EL (cell line): Measurements from ENCODE around the gene BLVRB.
"Not testable (repeated sequence)": the region's sequence is repeated elsewhere in the genome, so short reads cannot be mapped to it uniquely, and the experiment has no call there.

Experiments
- DNase-seq: peaks from one replicate; pipeline ENCODE4 v3.0.0-alpha.2; 2016

BLVRB gene

GRCh38 chr19:40420766-40421765, 44.5 kb downstream of the BLVRB start:
- peak; percentile 95 for DNase-seq

- DNase-seq = no peak
Observed at GRCh38 chr19:40420451-40420765, 45.1 kb downstream of the BLVRB start.

DNA sequence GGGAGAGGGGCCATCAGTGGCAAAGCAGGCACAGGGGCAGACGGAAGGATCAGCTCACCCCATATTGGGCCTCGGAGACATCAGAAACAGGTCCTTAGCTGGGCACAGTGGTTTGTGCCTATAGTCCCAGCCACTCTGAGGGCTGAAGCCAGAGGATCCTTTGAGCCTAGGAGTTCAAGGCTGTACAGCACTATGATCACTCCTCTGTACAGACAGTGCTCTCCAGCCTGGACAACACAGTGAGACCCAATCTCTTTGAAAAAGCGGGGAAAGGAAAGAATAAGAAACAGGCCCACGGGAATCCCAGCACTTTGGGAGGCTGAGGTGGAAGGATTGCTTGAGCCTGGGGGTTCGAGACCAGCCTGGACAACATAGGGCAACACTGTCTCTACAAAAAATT, 45.8 kb downstream of the BLVRB start:
- no peak for DNase-seq

DNA sequence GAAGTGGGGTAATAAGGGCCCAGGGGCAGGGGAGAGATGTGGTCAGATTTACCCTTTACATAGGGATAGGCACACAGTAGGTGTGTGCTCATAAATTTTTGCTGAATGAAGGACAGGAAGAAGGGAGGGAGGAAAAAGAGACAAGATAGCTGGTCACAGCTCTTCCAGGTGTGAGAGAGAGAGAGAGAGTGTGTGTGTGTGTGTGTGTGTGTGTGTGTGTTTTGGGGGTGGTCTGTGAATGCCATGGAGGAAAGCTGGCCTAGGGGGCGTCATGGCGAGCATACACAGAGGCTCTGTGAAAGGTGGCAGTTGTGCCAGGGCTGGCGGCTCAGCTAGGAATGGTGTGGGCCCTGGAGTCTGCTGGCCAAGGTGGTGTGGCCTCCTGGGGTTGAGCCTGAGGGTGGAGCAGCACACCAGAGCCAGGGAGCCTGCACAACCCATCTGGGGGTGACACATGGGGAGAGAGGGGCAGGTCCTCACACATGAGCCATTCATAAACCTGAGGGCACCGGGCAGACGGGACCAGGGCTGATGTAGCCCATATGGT, 46.4 kb downstream of the BLVRB start:
- no peak for DNase-seq

- no peak for DNase-seq
Observed at GRCh38 chr19:40418040-40418439, 47.5 kb downstream of the BLVRB start.

GRCh38 chr19:40417643-40417981, 47.9 kb downstream of the BLVRB start:
- DNase-seq = no peak

DNA sequence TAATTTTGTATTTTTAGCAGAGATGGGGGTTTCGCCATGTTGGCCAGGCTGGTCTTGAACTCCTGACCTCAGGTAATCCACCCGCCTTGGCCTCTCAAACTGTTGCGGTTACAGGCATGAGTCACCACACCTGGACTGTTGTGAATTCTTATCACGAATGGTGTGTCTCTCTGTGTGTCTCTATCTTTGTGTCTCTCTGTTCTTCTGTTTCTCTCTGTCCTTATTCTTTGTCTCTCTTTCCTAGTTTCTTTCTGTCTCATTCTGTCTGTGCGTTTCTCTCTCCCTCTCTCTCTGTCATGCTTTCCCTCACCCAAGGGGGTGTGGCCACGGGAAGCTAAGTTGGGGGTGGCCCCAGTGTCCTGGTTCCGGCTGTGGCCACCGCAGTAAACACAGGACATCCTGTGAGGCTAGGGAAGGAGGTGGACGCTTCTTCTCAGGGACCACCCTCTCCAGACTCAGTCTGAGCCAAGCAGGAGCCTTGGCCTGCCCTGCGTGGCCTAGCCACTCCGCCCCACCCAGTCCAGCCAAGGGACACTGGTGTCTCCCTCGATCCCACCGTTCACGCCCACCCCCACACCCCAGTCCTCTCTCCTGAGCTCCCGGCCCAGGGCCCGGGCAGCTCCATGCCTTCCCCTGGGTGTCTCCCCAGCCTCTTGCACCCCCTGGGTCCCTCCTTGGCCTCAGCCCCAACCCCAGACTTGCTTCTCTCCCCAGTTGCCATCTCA, 48.5 kb downstream of the BLVRB start:
- peak; percentile 53 for DNase-seq

DNA sequence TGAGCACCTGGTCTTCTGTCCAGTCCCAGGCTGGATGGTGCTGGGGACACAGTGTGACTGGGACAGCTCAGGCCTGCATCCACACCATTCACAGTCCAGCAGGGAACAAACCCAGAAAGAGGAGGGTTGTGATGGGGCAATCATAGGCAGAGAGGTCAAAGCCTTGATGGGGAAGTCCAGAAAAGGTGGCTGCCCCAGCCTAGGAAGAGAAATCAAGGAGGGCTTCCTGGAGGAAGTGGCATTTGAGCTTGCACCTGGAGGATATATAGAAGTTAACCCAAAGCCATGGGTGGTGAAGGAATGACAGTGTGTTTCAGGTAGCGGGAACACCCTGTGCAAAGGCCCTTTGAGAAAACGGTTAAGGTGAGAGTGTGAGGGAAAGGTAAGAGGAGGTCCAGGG, 49.8 kb downstream of the BLVRB start:
- no peak for DNase-seq

- DNase-seq = no peak
Observed at GRCh38 chr19:40414542-40415535, 50.7 kb downstream of the BLVRB start.

GRCh38 chr19:40413291-40413845, 52.2 kb downstream of the BLVRB start, which contains the start of gene PRX:
TSS of gene PRX (minus strand) at chr19:40413378. CDS start at chr19:40407932, 5,446 bp downstream.
- no peak for DNase-seq

GRCh38 chr19:40412866-40413265, 52.7 kb downstream of the BLVRB start:
- no peak for DNase-seq

DNA sequence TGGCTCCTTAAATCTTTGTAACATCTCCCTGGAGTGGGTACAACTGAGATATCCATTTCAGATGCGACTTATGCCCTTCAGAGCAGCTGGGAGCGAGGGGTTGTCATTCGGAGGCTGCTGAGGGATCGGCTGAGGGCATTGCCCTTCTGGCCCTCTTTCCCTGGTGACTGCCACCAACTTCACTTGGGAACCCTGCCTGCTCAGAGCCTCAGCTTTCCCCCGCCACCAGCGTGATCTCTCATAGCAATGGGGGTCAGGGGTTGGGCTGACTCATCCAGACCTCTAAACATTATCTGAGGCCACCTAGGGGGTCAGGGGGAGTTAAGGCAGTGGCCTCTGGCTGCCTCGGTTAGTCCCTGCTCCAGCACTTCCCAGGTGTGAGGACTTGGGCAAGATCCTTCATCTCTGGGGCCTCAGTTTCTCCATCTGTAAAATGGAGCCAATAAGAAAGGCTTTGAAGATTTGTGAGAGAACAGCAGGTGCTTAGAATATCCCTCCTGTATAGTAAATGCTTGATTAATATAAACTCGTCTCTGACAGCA, 53.5 kb downstream of the BLVRB start:
- no peak for DNase-seq

GRCh38 chr19:40411125-40411842, 54.3 kb downstream of the BLVRB start:
- no peak for DNase-seq

DNA sequence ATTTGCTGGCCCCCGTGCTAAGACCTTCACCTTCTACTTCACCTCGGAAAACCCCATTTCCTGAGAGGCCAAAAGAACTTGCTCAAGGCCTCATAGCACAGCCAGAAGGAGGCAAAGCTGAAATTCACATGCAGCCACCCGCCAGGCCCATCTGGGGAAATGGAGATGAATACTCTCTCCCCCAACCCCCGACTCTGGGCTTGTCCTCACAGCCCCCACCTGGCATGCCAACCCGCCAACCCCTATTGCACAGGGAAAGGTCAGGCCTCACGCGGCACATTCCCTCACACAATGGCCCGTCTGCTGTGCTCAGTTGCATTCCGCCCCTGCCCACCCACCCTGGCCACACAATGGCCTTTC, 55.5 kb downstream of the BLVRB start:
- no peak for DNase-seq

- DNase-seq = not testable (repeated sequence)
Observed at GRCh38 chr19:40408598-40408925, 57.0 kb downstream of the BLVRB start.

DNA sequence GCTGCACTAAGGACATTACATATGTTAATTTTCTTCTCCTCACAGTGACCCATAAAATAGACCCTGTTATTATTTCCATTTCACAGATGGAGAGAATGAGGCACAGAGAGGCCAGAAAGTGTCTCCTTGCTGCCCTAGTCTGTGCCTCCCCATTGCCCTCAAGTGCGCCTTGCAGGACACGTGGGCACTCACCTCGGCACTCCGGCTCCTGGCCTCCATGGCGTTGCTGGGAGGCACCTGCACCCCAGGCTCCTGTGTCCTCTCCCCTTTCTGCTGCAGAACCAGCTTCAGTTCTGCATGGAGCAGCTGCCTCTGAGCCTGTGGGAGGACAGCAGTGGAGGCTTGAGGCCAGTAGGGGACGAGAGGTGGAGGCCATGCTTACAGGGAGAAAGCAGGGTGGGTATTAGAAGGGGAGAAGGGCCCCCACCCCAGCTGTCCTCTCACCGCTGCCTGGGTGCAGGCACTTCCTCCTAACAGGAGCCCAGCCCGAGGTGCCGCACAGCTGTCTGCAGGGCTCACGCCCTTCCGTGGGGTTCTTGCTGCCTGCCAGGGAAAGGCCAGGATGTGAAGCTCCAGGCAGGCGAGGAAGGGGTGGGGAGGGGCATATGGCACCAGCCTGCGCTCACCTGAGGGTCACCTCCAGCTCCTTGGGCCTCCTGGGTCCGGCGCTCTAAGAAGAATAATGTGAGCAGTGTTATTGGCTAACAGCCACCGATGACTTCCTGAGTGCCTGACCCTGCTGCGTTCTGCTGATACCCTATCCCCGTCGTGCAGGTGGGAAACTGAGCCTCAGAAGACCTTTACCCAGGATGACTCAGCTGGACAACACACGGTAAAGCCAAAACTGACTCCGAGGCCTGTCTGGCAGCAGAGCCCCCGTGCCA, 57.6 kb downstream of the BLVRB start:
- no peak for DNase-seq

- DNase-seq = peak; percentile 92
Observed at GRCh38 chr19:40403262-40403984, 62.1 kb downstream of the BLVRB start.

- no peak for DNase-seq
Observed at GRCh38 chr19:40400559-40400958, 65.0 kb downstream of the BLVRB start.

- no peak for DNase-seq
Observed at GRCh38 chr19:40398417-40399131, 67.0 kb downstream of the BLVRB start.
